22Rv1 (cell line): ENCODE measurements around the gene ALDH2.

Experiments used
- CTCF ChIP-seq: fragments of 450-650 bp; IDR thresholded peaks from 2 replicates; pipeline ENCODE4 v1.5.1; 2017; ENCODE audit warnings: mild to moderate bottlenecking
- ZFX ChIP-seq: fragments of 450-650 bp; IDR thresholded peaks from 2 replicates; pipeline ENCODE4 v1.6.1; 2017; ENCODE audit warnings: antibody characterized with exemption, borderline replicate concordance

DNA sequence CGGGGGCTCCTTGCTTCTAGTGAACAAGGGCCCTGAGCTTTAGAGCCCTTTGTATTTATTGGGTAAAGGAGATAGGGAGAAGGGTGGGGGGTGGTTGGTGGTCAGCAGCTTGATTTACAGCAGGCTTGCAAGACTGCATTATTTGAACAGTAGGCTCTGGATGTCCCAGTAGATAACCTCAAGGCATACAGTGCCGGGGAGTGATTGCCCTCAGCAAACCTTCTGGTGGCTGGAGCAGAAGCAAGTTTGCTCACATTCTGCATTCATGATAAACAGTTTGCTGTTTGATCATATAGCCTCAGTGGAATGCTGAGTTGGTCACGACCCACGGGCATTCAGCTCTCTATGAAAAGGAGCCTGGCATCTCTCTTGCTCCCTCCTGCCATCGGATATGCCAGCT, 58.8 kb downstream of the ALDH2 start:
- TF ChIP-seq CTCF = no peak
- no peak for TF ChIP-seq ZFX
